Motor neuron (in vitro differentiated cells): Measurements from ENCODE around the gene PIM1. TPM values are rescaled to one million over a fixed set of nuclear protein-coding genes. Genes with fewer than 3 reads are reported as not detected.
A peak's percentile ranks its signal among the peaks of the same experiment; 100 is the strongest.
"Not testable (repeated sequence)": the region's sequence is repeated elsewhere in the genome, so short reads cannot be mapped to it uniquely, and the experiment has no call there.

ENCODE experiments used
- ATAC-seq, 8 experiments: fragments of 200-7000 bp; cut with Tn5 transposase; replicated peaks in 6 of 8; 2 replicates each; pipeline ENCODE4 v1.8.0; 2021; ENCODE audit warnings: mild to moderate bottlenecking in 8 of 8, moderate library complexity in 8 of 8
- H3K27ac ChIP-seq, 2 donors: fragments of 250-450 bp; sonication (Bioruptor Pico); 2 replicates each; pipeline ENCODE4 v1.9.0; 2021; ENCODE audit warnings: antibody characterized with exemption in 2 of 2, mild to moderate bottlenecking in 2 of 2, moderate library complexity in 1 of 2
- H3K4me1 ChIP-seq, 2 donors: fragments of 250-450 bp; sonication (Bioruptor Pico); replicated peaks in 1 of 2; 2 replicates each; pipeline ENCODE4 v1.6.1; 2021; ENCODE audit warnings: antibody characterized with exemption in 2 of 2, mild to moderate bottlenecking in 2 of 2, moderate library complexity in 1 of 2
- H3K4me3 ChIP-seq, 5 donors: fragments of 250-450 bp; sonication (Bioruptor Pico); 2 replicates each; pipeline ENCODE4 v1.9.0; 2021; ENCODE audit warnings: antibody characterized with exemption in 5 of 5, mild to moderate bottlenecking in 5 of 5, moderate library complexity in 4 of 5
- WGBS, 10 experiments: fragments of 450-650 bp; shearing (Covaris generic); methylation state at CpG; one replicate each; pipeline ENCODE4 v1.0.0; 2022; 5-methylcytosine and 5-hydroxymethylcytosine counted together
- in situ Hi-C, 9 experiments: fragments of 400-800 bp; cut with MboI; loops; one replicate each; pipeline ENCODE4 v1.15.0; 2021; ENCODE audit warnings: low sequenced_read_pairs in 9 of 9, low pct_unique_long_range_greater_than_20kb in 2 of 9; ENCODE audit not compliant: unreplicated experiment in 9 of 9
- total RNA-seq, 8 experiments: library from RNA; unstranded; fragments of 300-600 nt; gene quantifications; 2 replicates each; pipeline versions ENCODE4 v1.2.3 to v1.2.4, GENCODE V29; 2022

The PIM1 gene
- 10 to 100 TPM in 5 of 8 experiments, 1 to 10 TPM in 3; 3.1 to 26.3 (median 17.9) TPM for total RNA-seq

DNA sequence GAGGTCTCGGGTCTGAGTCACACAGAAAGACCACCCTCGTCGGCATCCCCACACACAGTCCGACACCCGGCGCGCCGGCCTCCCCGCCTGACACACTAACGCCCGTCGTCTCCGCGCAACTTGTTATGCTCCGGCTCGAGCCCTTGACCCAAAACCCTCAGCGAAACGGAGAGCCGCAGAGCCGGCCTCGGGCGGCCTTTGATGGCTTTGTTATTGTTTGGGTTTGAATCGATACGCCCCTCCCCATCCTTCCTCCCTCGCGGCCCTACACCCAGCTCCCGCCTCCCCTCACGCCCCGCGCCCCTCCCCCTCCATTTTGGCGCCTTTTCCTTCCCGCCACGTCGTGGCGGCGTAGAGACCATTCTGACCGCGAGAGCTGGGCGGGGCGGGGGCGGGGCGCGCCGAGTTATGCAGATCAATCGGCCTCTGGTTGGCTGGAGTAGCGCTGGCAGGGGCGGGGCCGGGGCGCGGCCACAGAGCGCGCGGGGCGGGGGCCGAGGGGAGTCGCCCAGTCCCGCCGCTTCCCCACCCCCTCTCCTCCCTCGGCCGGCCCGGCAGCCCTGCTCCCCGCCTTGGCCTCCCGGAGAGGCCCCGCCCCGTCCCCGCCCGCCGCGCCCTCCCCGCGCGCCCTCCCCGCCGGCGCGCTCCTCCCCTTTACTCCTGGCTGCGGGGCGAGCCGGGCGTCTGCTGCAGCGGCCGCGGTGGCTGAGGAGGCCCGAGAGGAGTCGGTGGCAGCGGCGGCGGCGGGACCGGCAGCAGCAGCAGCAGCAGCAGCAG, at the start of gene PIM1:
PIM1 (plus strand) TSS at position 657 of the 777 bp plus-strand sequence. CDS start 424 bp downstream, outside the sequence.
- H3K4me1 ChIP-seq, result peaks cover 10 to 13% of the 10 kb centered on the region in 2 donors
- in situ Hi-C loops, result loop anchor here in 8 of 9 experiments (10.0 to 25.0 kb wide), 4 partner anchors 107 to 282 kb away; partner anchors contain the start of gene C6orf89 (in 1 of the 8)
- H3K27ac ChIP-seq, result peak within 1 kb of the TSS; percentile 95
- H3K4me3 ChIP-seq, result peak within 1 kb of the TSS; percentile 56 to 93 (median 81)
- no CpG with 5 or more reads among the region's 90 CpGs for WGBS, 10 experiments
- peak; percentile 45 to 84 (median 78) for ATAC-seq

DNA sequence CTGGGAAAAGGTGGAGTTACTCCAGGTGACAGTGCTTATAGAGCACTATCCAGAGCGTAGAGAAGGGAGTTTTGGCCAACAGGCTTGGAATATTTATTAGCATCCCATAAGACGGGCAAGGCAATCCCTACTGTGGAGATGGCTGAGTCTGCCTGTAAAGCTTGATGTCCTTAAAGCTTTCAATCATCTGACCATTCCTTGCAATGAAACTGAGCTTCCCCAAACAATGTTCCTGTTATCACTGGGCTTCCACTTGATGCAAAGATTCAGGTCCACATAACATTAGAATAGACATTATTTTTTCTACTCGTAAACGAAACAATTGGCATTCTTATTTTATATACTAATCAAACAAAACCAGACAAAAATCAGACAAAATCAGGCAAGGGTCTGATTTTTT, 48.4 kb upstream of the PIM1 start:
- 65 to 98% (median 90%) methylated on average over 2 to 4 of the region's 4 CpGs for WGBS, 10 experiments
- no peak for ATAC-seq
- in situ Hi-C loops, result no loop called here
- Histone ChIP-seq H3K4me1 (peaks cover 12 to 13% of the 10 kb centered on the region in 2 donors), H3K4me3 (no peak overlapping the region), H3K27ac (no peak overlapping the region)

DNA sequence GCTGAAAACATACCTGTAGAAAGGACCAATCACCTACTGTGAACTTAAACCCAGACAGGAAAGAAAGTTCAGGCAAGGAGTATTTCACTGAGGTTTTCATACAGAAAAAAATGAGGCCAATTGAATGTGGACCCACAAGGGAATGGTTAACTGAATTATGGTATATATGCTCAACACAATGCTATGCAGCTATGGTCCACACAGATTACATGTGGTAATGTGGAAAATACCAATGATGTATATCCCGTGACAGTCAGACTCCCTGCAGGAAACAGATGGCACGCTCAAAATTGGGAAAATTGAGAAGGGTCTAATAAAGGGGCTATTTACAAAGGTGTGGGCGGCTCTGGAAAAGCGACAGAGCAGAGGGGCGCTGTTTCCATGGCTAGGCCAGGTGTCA, 47.1 kb upstream of the PIM1 start:
- in situ Hi-C loops, result no loop called here
- Histone ChIP-seq H3K27ac (no peak overlapping the region), H3K4me3 (no peak overlapping the region), H3K4me1 (peaks cover 12 to 13% of the 10 kb centered on the region in 2 donors)
- WGBS, 10 experiments, result 67 to 100% (median 97%) methylated on average over 1 to 5 of the region's 5 CpGs; no CpG with 5 or more reads in 2 of the 10 experiments
- no peak for ATAC-seq

DNA sequence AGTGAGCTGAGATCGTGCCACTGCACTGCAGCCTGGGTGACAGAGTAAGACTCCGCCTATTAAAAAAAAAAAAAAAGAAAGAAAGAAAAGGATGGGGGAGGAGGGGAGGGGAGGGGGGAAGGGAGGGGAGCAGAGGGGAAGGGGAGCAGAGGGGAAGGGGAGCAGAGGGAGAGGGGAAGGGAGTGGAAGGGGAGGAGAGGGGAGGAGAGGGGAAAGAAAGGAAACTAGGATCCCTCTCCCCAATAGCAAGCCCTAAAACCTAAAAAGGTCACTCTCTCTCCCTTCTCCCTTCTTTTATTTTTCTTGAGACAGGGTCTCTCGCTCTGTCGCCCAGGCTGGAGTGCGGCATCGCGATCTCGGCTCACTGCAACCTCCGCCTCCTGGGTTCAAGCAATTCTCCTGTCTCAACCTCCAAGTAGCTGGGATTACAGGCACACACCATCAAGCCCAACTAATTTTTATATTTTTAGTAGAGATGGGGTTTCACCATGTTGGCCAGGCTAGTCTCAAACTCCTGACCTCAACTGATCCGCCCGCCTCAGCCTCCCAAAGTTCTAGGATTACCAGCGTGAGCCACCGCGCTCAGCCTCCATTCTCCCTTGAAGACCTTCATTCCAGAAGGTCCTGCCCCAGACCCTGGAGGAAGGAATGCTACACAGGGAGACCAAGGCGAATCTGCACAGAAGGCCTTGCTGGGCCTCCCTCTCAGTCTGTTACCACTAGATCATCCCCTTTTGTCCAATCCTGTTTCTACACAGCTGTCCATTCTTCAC, 45.8 kb upstream of the PIM1 start:
- no peak for ATAC-seq
- in situ Hi-C loops, result no loop called here
- 94 to 100% (median 97%) methylated on average over 1 to 12 of the region's 15 CpGs; no CpG with 5 or more reads in 3 of the 10 experiments for WGBS, 10 experiments
- Histone ChIP-seq H3K27ac (no peak overlapping the region), H3K4me3 (no peak overlapping the region), H3K4me1 (peaks cover 12 to 13% of the 10 kb centered on the region in 2 donors)

DNA sequence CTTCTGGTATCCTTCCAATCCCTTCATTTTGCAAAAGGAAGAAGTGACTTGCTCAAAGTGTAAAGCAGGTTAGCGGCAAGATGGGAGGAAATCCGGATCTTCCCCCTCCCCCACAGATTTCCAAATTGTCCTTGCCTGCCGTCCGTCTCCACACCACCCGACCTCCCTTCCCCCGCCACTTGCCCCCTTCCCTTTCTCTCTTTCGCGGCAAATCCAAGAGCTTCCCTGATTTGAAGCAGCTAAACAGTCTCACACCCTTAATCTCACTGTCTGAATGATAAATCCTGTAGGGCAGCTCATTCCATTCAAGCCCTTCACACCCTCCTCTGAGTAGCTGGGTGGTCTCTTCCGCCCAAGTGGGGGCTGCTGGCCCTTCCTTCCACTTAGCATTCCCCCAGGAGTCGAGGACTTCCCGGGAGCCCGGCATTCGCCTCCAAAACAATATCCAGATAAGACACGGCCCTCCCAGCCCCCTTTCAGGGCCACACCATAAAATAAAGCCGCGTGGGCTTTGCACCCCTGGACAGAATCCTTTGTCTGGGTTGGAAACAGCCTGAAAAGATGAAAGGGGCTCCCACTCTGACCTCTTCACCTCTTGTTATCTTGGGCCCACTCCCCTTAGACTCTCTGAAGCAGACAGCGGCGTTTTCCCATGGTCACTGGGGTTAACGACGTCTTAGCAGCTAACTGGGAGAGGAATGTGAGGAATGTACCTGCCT, 44.0 kb upstream of the PIM1 start:
- Histone ChIP-seq H3K4me1 (peaks cover 14 to 19% of the 10 kb centered on the region in 2 donors), H3K4me3 (peak overlapping the region in 3 of 5 donors; percentile 7 to 16 (median 9)), H3K27ac (peak overlapping the region; percentile 24 to 52)
- WGBS, 10 experiments, result 0 to 79% (median 10%) methylated on average over 2 to 13 of the region's 20 CpGs; no CpG with 5 or more reads in 3 of the 10 experiments
- peak in 6 of 8 experiments; percentile 45 to 83 (median 80) for ATAC-seq
- in situ Hi-C loops, result no loop called here

DNA sequence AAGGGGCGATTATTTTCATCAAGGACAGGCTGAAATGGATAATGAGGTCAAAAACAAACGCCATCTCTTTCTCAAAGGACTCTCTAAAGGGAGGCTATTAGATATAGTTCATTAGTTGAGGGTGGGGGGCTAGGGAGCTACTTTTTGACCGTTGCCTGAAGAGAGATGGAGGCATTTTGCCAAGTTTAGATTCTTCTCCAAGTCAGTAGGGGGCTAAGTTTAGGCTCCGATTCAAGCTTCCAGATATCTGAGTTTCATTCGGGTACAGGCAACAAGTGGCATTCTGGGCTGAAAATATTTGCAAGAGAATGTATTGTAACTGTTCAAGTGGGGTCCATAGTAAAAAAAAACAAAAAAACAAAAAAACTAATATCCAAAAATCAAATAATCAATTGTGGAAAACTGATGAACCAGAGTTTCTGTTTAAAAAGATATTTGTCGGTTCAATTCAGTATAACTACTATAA, 43.4 kb upstream of the PIM1 start:
- no peak overlapping the region for H3K4me3 ChIP-seq
- in situ Hi-C loops, result no loop called here
- ATAC-seq, result no peak
- peaks cover 20 to 25% of the 10 kb centered on the region in 2 donors for H3K4me1 ChIP-seq
- 20 to 100% (median 51%) methylated on average over 1 to 6 of the region's 6 CpGs for WGBS, 10 experiments
- H3K27ac ChIP-seq, result no peak overlapping the region

DNA sequence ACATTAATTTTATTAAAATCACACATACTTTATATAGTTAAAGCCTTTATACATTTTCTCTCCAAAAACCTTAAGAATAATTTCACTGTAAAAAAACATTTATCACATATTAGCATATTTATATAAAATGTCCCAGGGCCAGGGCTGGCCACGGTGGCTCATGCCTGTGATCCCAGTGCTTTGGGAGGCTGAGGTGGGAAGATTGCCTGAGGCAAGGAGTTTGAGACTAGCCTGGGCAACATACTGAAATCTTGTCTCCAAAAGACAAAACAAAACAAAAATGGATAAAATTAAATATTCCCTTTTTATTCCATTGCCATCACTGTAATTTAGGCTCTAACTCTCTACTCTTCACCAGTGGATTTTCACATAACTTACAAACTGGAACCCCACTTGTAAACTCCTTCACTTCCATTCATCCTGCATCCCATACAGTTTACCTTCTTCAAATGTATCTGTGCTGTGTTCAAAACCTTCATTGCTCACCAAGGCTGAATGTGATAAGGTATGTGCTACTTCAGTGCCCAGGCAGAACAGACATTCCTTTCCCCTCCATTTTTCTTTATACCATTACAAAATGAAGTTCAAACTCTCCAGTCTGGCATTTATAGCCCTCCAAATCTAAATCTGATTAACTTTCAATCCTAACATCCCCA, 42.9 kb upstream of the PIM1 start:
- Histone ChIP-seq H3K27ac (no peak overlapping the region), H3K4me1 (peaks cover 22 to 29% of the 10 kb centered on the region in 2 donors), H3K4me3 (no peak overlapping the region)
- ATAC-seq, result peak in 2 of 8 experiments; percentile 55 to 56
- in situ Hi-C loops, result no loop called here
- 25 to 83% (median 41%) methylated on average over 1 of the region's 1 CpG; no CpG with 5 or more reads in 6 of the 10 experiments for WGBS, 10 experiments

DNA sequence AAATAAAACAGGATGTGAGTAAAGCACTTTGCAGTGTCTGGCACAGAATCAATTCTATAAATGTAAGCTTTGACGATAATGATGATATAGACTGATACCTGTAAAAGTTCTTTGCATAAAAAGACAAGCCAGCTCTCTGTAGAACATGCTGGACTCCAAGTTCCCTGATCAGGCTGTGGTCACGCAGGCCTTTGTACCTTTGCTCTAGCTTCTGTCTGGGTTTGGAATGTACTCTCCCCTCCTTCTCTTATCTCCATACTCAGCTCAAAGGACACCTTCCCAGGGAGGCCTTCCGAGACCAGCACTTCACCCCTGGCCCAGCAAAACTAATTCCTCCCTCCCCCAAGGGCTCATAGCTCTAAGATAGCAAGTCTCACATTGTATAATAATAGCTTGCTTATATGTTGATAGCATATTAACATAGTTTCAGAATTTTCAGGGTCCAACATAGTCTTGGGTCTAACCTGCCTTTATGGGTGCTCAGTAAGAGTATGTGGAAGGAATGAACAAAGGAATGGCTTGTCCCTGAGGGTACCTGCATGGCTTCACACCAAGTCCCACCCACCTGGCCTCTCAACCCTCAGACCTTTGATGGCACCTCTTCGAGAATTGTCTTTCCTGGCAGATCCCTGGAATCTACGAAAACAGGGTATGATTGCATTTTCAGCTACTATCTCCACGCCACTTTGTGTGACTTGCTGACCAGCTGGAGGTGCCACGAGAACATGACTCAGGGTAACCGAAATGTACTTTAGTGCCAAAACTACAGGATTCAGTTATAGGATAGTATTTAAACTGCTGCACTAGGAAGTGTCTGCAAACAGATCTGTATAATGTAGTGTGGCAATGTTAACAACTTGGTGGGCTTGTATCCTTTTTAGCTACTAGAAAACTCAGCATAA, 41.7 kb upstream of the PIM1 start:
- ATAC-seq, result no peak
- H3K4me3 ChIP-seq, result no peak overlapping the region
- H3K4me1 ChIP-seq, result peaks cover 22 to 29% of the 10 kb centered on the region in 2 donors
- WGBS, 10 experiments, result 38 to 100% (median 89%) methylated on average over 1 to 7 of the region's 8 CpGs; no CpG with 5 or more reads in 1 of the 10 experiments
- H3K27ac ChIP-seq, result no peak overlapping the region
- in situ Hi-C loops, result no loop called here

DNA sequence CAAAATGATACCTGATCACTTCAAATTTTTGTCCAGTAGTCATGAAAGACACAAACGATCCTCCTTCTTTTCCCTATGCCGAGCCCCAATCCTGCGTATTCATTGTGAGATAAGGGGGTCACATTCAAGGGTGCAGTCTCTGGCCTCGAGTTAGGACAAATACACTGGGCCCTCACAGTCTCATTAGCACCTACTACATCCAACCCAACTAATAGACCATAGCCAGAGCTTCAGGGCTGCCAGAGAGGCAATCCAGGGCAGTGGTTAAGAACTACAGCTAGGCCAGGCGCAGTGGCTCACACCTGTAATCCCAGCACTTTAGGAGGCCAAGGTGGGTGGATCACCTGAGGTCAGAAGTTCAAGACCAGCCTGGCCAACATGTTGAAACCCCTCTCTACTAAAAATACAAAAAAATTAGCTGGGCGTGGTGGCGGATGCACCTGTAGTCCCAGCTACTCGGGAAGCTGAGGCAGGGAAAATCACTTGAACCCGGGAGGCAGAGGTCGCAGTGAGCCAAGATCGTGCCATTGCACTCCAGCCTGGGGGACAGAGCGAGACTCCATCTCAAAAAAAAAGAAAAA, 41.0 kb upstream of the PIM1 start:
- H3K4me3 ChIP-seq, in situ Hi-C loops, ATAC-seq, H3K27ac ChIP-seq: not testable (repeated sequence)
- H3K4me1 ChIP-seq, result peaks cover 22 to 30% of the 10 kb centered on the region in 2 donors
- 74 to 100% (median 92%) methylated on average over 1 to 10 of the region's 12 CpGs; no CpG with 5 or more reads in 1 of the 10 experiments for WGBS, 10 experiments

DNA sequence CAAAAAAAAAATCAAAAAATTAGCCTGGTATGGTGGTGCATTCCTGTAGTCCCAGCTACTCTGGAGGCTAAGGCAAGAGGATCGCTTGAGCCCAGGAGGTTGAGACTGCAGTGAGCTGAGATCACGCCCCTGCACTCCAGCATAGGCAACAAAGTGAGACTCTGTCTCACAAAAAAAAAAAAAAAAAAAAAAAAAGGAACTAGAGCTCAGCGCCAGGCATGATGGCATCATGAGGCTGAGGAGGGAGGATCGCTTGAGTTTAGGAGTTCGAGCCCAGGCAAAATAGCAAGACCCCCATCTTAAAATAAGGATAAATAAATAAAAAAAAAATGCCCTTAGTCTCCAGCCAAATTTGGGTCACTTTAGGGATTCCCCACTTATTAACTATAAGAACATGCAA, 40.4 kb upstream of the PIM1 start:
- Histone ChIP-seq H3K4me3 (no peak overlapping the region), H3K27ac (no peak overlapping the region), H3K4me1 (peaks cover 24 to 36% of the 10 kb centered on the region in 2 donors)
- 88 to 100% (median 96%) methylated on average over 2 to 5 of the region's 5 CpGs; no CpG with 5 or more reads in 2 of the 10 experiments for WGBS, 10 experiments
- in situ Hi-C loops, result no loop called here
- ATAC-seq, result no peak

DNA sequence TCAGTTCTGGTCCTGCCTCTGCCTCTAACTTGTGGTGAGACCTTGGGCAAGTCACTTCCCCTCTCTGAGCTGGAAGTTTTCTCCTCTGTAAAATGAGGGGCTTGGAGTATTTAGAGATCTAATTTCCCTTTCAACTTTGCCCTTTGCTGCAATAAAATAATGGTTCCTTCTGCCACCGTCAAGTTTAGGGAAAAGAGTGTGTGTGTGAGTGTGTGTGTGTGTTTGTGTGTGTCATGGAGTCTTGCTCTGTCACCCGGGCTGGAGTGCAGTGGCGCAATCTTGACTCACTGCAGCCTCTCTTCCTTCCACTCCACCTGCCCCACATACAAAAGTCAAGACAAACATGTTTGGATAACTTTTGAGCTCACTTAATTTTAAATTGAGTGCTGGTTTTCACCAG, 39.2 kb upstream of the PIM1 start:
- H3K4me3 ChIP-seq, result no peak overlapping the region
- H3K27ac ChIP-seq, result peak overlapping the region in 1 of 2 donors; percentile 72
- peak in 2 of 8 experiments; percentile 0 to 1 for ATAC-seq
- in situ Hi-C loops, result no loop called here
- WGBS, 10 experiments, result 0 to 100% (median 60%) methylated on average over 1 of the region's 3 CpGs; no CpG with 5 or more reads in 5 of the 10 experiments
- H3K4me1 ChIP-seq, result peaks cover 23 to 36% of the 10 kb centered on the region in 2 donors
